Measurements from ENCODE around the gene MED19. TPM values are rescaled to one million over a fixed set of nuclear protein-coding genes. Genes with fewer than 3 reads are reported as not detected.

The MED19 gene
- total RNA-seq, 2 donors from 2014 or later, result 7.0 to 17.0 TPM

Other genes starting within 250 kb of the MED19 start
- 10 to 100 TPM in 1 of 2 donors, 1 to 10 TPM in 1; 4.2 to 16.5 TPM for gene SLC43A1, start 196.5 kb downstream of the MED19 start, total RNA-seq
- 100 to 1,000 TPM in 1 of 2 donors, 10 to 100 TPM in 1; 77.6 to 131 TPM for gene TIMM10, start 181.5 kb downstream of the MED19 start, total RNA-seq
- not detected for gene SMTNL1, start 174.6 kb downstream of the MED19 start, total RNA-seq
- gene UBE2L6, start 144.5 kb downstream of the MED19 start, total RNA-seq, result 100 to 1,000 TPM in 1 of 2 donors, 10 to 100 TPM in 1; 87.8 to 101 TPM
- not detected for gene SERPING1, start 114.5 kb downstream of the MED19 start, total RNA-seq
- gene YPEL4, start 62.3 kb downstream of the MED19 start, total RNA-seq, result not detected
- 10 to 100 TPM; 16.5 to 23.0 TPM for gene CLP1, start 54.5 kb downstream of the MED19 start, total RNA-seq
- 10 to 100 TPM; 66.2 to 91.9 TPM for gene ZDHHC5, start 44.1 kb downstream of the MED19 start, total RNA-seq
- gene TMX2, start 378 bp upstream of the MED19 start, total RNA-seq, result 10 to 100 TPM; 77.3 to 96.9 TPM
- gene SELENOH, start 29.3 kb upstream of the MED19 start, total RNA-seq, result 100 to 1,000 TPM; 141 to 178 TPM
- gene BTBD18, start 39.6 kb upstream of the MED19 start, total RNA-seq, result not detected
- gene CTNND1, start 49.6 kb upstream of the MED19 start, total RNA-seq, result 10 to 100 TPM in 1 of 2 donors, 1 to 10 TPM in 1; 9.2 to 10.6 TPM

All from natural killer cell treated with Interleukin-12 subunit alpha and Interleukin-12 subunit beta and Interleukin-15 and Interleukin-18, amount 100 ng/mL, for 72 hours (primary cell).